ENCODE results near the gene HBS1L.

GRCh38 chr6:134949927-134950326 is 104.7 kb downstream of the HBS1L start, which contains the start of gene ALDH8A1:
- TF ChIP-seq, protein P1, sequence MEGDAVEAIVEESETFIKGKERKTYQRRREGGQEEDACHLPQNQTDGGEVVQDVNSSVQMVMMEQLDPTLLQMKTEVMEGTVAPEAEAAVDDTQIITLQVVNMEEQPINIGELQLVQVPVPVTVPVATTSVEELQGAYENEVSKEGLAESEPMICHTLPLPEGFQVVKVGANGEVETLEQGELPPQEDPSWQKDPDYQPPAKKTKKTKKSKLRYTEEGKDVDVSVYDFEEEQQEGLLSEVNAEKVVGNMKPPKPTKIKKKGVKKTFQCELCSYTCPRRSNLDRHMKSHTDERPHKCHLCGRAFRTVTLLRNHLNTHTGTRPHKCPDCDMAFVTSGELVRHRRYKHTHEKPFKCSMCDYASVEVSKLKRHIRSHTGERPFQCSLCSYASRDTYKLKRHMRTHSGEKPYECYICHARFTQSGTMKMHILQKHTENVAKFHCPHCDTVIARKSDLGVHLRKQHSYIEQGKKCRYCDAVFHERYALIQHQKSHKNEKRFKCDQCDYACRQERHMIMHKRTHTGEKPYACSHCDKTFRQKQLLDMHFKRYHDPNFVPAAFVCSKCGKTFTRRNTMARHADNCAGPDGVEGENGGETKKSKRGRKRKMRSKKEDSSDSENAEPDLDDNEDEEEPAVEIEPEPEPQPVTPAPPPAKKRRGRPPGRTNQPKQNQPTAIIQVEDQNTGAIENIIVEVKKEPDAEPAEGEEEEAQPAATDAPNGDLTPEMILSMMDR (IDR thresholded peaks at IDR 0.05): no peak
- no peak for TF ChIP-seq POLR2A (IDR thresholded peaks at IDR 0.05)
